Measurements from ENCODE around the gene BAIAP3. TPM values are rescaled to one million over a fixed set of nuclear protein-coding genes. Genes with fewer than 3 reads are reported as not detected.

BAIAP3 gene
- total RNA-seq, 1 experiment from 2014 or later = 0.50 TPM

- DNase-seq (ENCODE audit: low read depth) = no peak
These were observed 34.2 kb upstream of the BAIAP3 start for GRCh38 chr16:1299012-1299867.

GRCh38 chr16:1299868-1300203 is 33.6 kb upstream of the BAIAP3 start:
- no peak for DNase-seq (ENCODE audit: low read depth)

GRCh38 chr16:1300664-1301476 is 32.6 kb upstream of the BAIAP3 start:
- peak; percentile 30 for DNase-seq (ENCODE audit: low read depth)

- DNase-seq (ENCODE audit: low read depth) = no peak
These were observed 31.9 kb upstream of the BAIAP3 start for GRCh38 chr16:1301562-1301961.

GRCh38 chr16:1305823-1306222 is 27.6 kb upstream of the BAIAP3 start:
- no peak for DNase-seq (ENCODE audit: low read depth)

- no peak for DNase-seq (ENCODE audit: low read depth)
These were observed 27.1 kb upstream of the BAIAP3 start for GRCh38 chr16:1306334-1306733.

- DNase-seq (ENCODE audit: low read depth) = peak; percentile 79
These were observed 25.1 kb upstream of the BAIAP3 start for GRCh38 chr16:1308036-1308976.

GRCh38 chr16:1308977-1309885 is 24.2 kb upstream of the BAIAP3 start, which contains the start of gene UBE2I:
Gene UBE2I (plus strand): TSS chr16:1309636. CDS start chr16:1314031, 4,395 bp downstream.
- DNase-seq (ENCODE audit: low read depth) = peak; percentile 94

GRCh38 chr16:1309888-1310831 is 23.3 kb upstream of the BAIAP3 start:
- no peak for DNase-seq (ENCODE audit: low read depth)

- DNase-seq (ENCODE audit: low read depth) = no peak
These were observed 22.6 kb upstream of the BAIAP3 start for GRCh38 chr16:1310832-1311200.

- DNase-seq (ENCODE audit: low read depth) = no peak
These were observed 22.2 kb upstream of the BAIAP3 start for GRCh38 chr16:1311212-1311737.

GRCh38 chr16:1311738-1312466 is 21.5 kb upstream of the BAIAP3 start:
- DNase-seq (ENCODE audit: low read depth) = no peak

- no peak for DNase-seq (ENCODE audit: low read depth)
These were observed 21.0 kb upstream of the BAIAP3 start for GRCh38 chr16:1312467-1312816.

- DNase-seq (ENCODE audit: low read depth) = no peak
These were observed 20.5 kb upstream of the BAIAP3 start for GRCh38 chr16:1312903-1313302.

- no peak for DNase-seq (ENCODE audit: low read depth)
These were observed 19.6 kb upstream of the BAIAP3 start for GRCh38 chr16:1313721-1314369.

- no peak for DNase-seq (ENCODE audit: low read depth)
These were observed 18.9 kb upstream of the BAIAP3 start for GRCh38 chr16:1314399-1315068.
